Peyer's patch (tissue), 4 donors: ENCODE results near the gene RPS15. TPM values are rescaled to one million over a fixed set of nuclear protein-coding genes. Genes with fewer than 3 reads are reported as not detected.
"Not testable (repeated sequence)": the region's sequence is repeated elsewhere in the genome, so short reads cannot be mapped to it uniquely, and the experiment has no call there.

ENCODE experiments used
- DNase-seq, 3 donors: peaks; one replicate each; pipeline ENCODE4 v3.0.0-alpha.2; 2017 to 2019
- H3K27ac ChIP-seq, 4 donors: fragments of 200-600 bp; sonication (generic); one replicate each; pipeline ENCODE4 v1.5.1; 2016 to 2019
- H3K27me3 ChIP-seq, 2 donors: fragments of 200-600 bp; sonication (generic); one replicate each; pipeline ENCODE4 v1.5.1; 2019
- H3K36me3 ChIP-seq, 3 donors: fragments of 200-600 bp; sonication (generic); one replicate each; pipeline ENCODE4 v1.5.1; 2016 to 2019
- H3K4me1 ChIP-seq, 4 donors: fragments of 200-600 bp; sonication (generic); one replicate each; pipeline ENCODE4 v1.5.1; 2016 to 2019
- H3K4me3 ChIP-seq, 4 donors: fragments of 200-600 bp; sonication (generic); 1 replicate in 3 of 4; 2 replicates in 1 of 4; pipeline ENCODE4 v1.5.1; 2016 to 2019; ENCODE audit warnings: mild to moderate bottlenecking in 1 of 4
- H3K9me3 ChIP-seq, 4 donors: fragments of 200-600 bp; sonication (generic); one replicate each; pipeline ENCODE4 v1.5.1; 2016 to 2019; ENCODE audit warnings: mild to moderate bottlenecking in 1 of 4
- CTCF ChIP-seq, 6 experiments: fragments of 450-650 bp in 4 of 6; fragments of 200-600 bp in 2 of 6; sonication (generic) in 1 of 6; IDR thresholded peaks; one replicate each; pipeline ENCODE4 v1.5.1; 2017 to 2019; ENCODE audit warnings: antibody characterized with exemption in 6 of 6, mild to moderate bottlenecking in 3 of 6, moderate library complexity in 1 of 6
- POLR2A ChIP-seq, 2 donors: fragments of 450-650 bp; IDR thresholded peaks; one replicate each; pipeline ENCODE4 v1.5.1; 2017; ENCODE audit warnings: antibody characterized with exemption in 2 of 2, mild to moderate bottlenecking in 2 of 2, moderate library complexity in 2 of 2
- total RNA-seq, 4 donors: library from RNA; depleted of rRNA; stranded (reverse); fragments of >200 nt; gene quantifications; one replicate each; pipeline ENCODE4 v1.1.0, GENCODE V29; 2016

Gene RPS15
- total RNA-seq, 4 donors from 2014 or later, result 1,044 to 1,915 (median 1,354) TPM

- H3K9me3 ChIP-seq, result no peaks in the 10 kb centered on the region
- H3K27ac ChIP-seq, result peak overlapping the region in 3 of 4 donors; percentile 55 to 80 (median 78)
- peaks cover 0 to 54% (median 0%) of the 10 kb centered on the region in 3 donors for H3K36me3 ChIP-seq
- H3K27me3 ChIP-seq, result no peaks in the 10 kb centered on the region
- peaks cover 12 to 73% (median 21%) of the 10 kb centered on the region in 4 donors for H3K4me1 ChIP-seq
- peak overlapping the region in 2 of 4 donors; percentile 0 to 8 for H3K4me3 ChIP-seq
- DNase-seq, result no peak
- TF ChIP-seq POLR2A (IDR thresholded peaks at IDR 0.05) (no peak), CTCF (IDR thresholded peaks at IDR 0.05) (no peak)
Measured at GRCh38 chr19:1416014-1416841, 22.0 kb upstream of the RPS15 start.

GRCh38 chr19:1417145-1417544 is 21.1 kb upstream of the RPS15 start:
- no peak for TF ChIP-seq CTCF (IDR thresholded peaks at IDR 0.05)
- TF ChIP-seq POLR2A (IDR thresholded peaks at IDR 0.05), result no peak
- peaks cover 0 to 63% (median 0%) of the 10 kb centered on the region in 3 donors for H3K36me3 ChIP-seq
- H3K9me3 ChIP-seq, result no peaks in the 10 kb centered on the region
- H3K27ac ChIP-seq, result peak overlapping the region in 1 of 4 donors; percentile 50
- H3K4me1 ChIP-seq, result peaks cover 4 to 64% (median 13%) of the 10 kb centered on the region in 4 donors
- no peak for DNase-seq
- H3K27me3 ChIP-seq, result no peaks in the 10 kb centered on the region
- no peak overlapping the region for H3K4me3 ChIP-seq

GRCh38 chr19:1417681-1418495 is 20.3 kb upstream of the RPS15 start:
- no peak for TF ChIP-seq POLR2A (IDR thresholded peaks at IDR 0.05)
- TF ChIP-seq CTCF (IDR thresholded peaks at IDR 0.05), result no peak
- no peak overlapping the region for H3K4me3 ChIP-seq
- peaks cover 0 to 68% (median 0%) of the 10 kb centered on the region in 3 donors for H3K36me3 ChIP-seq
- peaks cover 0 to 56% (median 11%) of the 10 kb centered on the region in 4 donors for H3K4me1 ChIP-seq
- peak overlapping the region in 1 of 4 donors; percentile 50 for H3K27ac ChIP-seq
- H3K27me3 ChIP-seq, result no peaks in the 10 kb centered on the region
- DNase-seq, result no peak
- no peaks in the 10 kb centered on the region for H3K9me3 ChIP-seq

GRCh38 chr19:1418496-1418775 is 19.8 kb upstream of the RPS15 start:
- Histone ChIP-seq H3K9me3 (no peaks in the 10 kb centered on the region), H3K27ac (peak overlapping the region in 1 of 4 donors; percentile 50), H3K4me1 (peaks cover 0 to 51% (median 11%) of the 10 kb centered on the region in 4 donors), H3K4me3 (no peak overlapping the region), H3K36me3 (peaks cover 0 to 68% (median 0%) of the 10 kb centered on the region in 3 donors), H3K27me3 (no peaks in the 10 kb centered on the region)
- TF ChIP-seq POLR2A (IDR thresholded peaks at IDR 0.05) (no peak), CTCF (IDR thresholded peaks at IDR 0.05) (no peak)
- no peak for DNase-seq

GRCh38 chr19:1418951-1419738 is 19.1 kb upstream of the RPS15 start:
- no peak overlapping the region for H3K27ac ChIP-seq
- TF ChIP-seq POLR2A (IDR thresholded peaks at IDR 0.05) (no peak), CTCF (IDR thresholded peaks at IDR 0.05) (no peak)
- peaks cover 0 to 71% (median 0%) of the 10 kb centered on the region in 3 donors for H3K36me3 ChIP-seq
- no peaks in the 10 kb centered on the region for H3K9me3 ChIP-seq
- DNase-seq, result no peak
- peaks cover 0 to 53% (median 11%) of the 10 kb centered on the region in 4 donors for H3K4me1 ChIP-seq
- H3K4me3 ChIP-seq, result no peak overlapping the region
- no peaks in the 10 kb centered on the region for H3K27me3 ChIP-seq

- not testable (repeated sequence) for DNase-seq, H3K4me3 ChIP-seq, H3K9me3 ChIP-seq, H3K27me3 ChIP-seq, H3K27ac ChIP-seq
- H3K36me3 ChIP-seq, result peaks cover 0 to 73% (median 0%) of the 10 kb centered on the region in 3 donors
- peaks cover 0 to 48% (median 11%) of the 10 kb centered on the region in 4 donors for H3K4me1 ChIP-seq
Measured at GRCh38 chr19:1420085-1420484, 18.1 kb upstream of the RPS15 start.
